T-helper 17 cell (primary cell): ENCODE data around the gene SAMD15. TPM values are rescaled to one million over a fixed set of nuclear protein-coding genes. Genes with fewer than 3 reads are reported as not detected.

ENCODE experiments used
- ATAC-seq: fragments of 150-1000 bp; cut with Tn5 transposase; 2 replicates; pipeline ENCODE4 v1.10.0; 2021; ENCODE audit warnings: mild to moderate bottlenecking, moderate library complexity
- DNase-seq, 3 donors: peaks; one replicate each; pipeline versions ENCODE4 v3.0.0 to v3.0.0-alpha.2; 2020 to 2021
- H3K9me3 ChIP-seq: one replicate; pipeline ENCODE4 v1.7.0; 2013; ENCODE audit warnings: low read length, mild to moderate bottlenecking; ENCODE audit not compliant: control insufficient read depth, poor library complexity, severe bottlenecking
- H3K27ac Mint-ChIP-seq: one replicate; pipeline ENCODE4 v1.8.0; 2022; ENCODE audit warnings: mild to moderate bottlenecking, moderate library complexity, mixed read lengths
- H3K27me3 Mint-ChIP-seq: one replicate; pipeline ENCODE4 v1.8.0; 2022; ENCODE audit warnings: mixed read lengths
- H3K36me3 Mint-ChIP-seq: one replicate; pipeline ENCODE4 v1.8.0; 2022; ENCODE audit warnings: low read depth, mixed read lengths
- H3K4me1 Mint-ChIP-seq: one replicate; pipeline ENCODE4 v1.8.0; 2022; ENCODE audit warnings: mild to moderate bottlenecking, mixed read lengths
- H3K4me3 Mint-ChIP-seq: one replicate; pipeline ENCODE4 v1.8.0; 2022; ENCODE audit warnings: mild to moderate bottlenecking, moderate library complexity, mixed read lengths
- total RNA-seq, 4 donors: library from RNA in 2 of 4; stranded (reverse) in 2 of 4; gene quantifications; one replicate each; pipeline ENCODE4 v1.2.3 and lab custom pipeline; 2022 to 2026

The SAMD15 gene
- total RNA-seq, 2 donors from 2014 or later, result 0.26 to 0.32 TPM

DNA sequence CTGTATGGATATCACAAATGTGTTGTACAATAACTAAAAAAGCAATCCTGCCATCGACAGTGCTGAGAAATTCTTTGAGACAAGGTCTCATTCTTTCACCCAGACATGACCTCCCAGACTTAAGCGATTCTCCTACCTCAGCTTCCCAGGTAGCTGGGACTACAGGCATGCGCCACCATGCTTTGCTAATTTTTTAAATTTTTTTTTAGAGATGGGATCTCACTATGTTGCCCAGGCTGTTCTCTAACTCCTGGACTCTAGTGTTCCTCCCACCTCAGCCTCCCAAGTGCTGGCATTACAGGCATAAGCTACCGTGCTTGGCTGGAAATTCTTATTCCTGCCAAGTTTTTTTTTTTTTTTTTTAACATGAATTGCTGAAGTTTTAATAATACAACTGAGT is 62.7 kb downstream of the SAMD15 start:
- Mint-ChIP-seq H3K36me3 (peaks cover 16% of the 10 kb centered on the region), H3K4me1 (no peaks in the 10 kb centered on the region), H3K27ac (no peak overlapping the region), H3K4me3 (no peak overlapping the region), H3K27me3 (no peaks in the 10 kb centered on the region)
- no peaks in the 10 kb centered on the region for H3K9me3 ChIP-seq
- ATAC-seq (no peak), DNase-seq (no peak)

Other genes with a start within 250 kb of the SAMD15 start
- gene ZDHHC22, start 235.6 kb upstream of the SAMD15 start, total RNA-seq, result not detected
- gene TMEM63C, start 195.6 kb upstream of the SAMD15 start, total RNA-seq, result 1 to 10 TPM in 1 of 2 donors, under 1 TPM in 1; 0.65 to 1.1 TPM
- gene NGB, start 106.2 kb upstream of the SAMD15 start, total RNA-seq, result not detected
- gene POMT2, start 56.5 kb upstream of the SAMD15 start, total RNA-seq, result 10 to 100 TPM in 1 of 2 donors, 1 to 10 TPM in 1; 8.8 to 11.4 TPM
- 1 to 10 TPM; 5.5 to 7.5 TPM for gene GSTZ1, start 56.3 kb upstream of the SAMD15 start, total RNA-seq
- 10 to 100 TPM; 13.2 to 16.0 TPM for gene TMED8, start 285 bp upstream of the SAMD15 start, total RNA-seq
- gene NOXRED1, start 46.1 kb downstream of the SAMD15 start, total RNA-seq, result under 1 TPM in 1 of 2 donors, not detected in 1; 0.22 TPM
- 10 to 100 TPM; 13.8 to 15.0 TPM for gene VIPAS39, start 80.2 kb downstream of the SAMD15 start, total RNA-seq
- gene AHSA1, start 80.7 kb downstream of the SAMD15 start, total RNA-seq, result 10 to 100 TPM; 58.8 to 71.0 TPM
- gene ISM2, start 121.4 kb downstream of the SAMD15 start, total RNA-seq, result not detected
- gene SPTLC2, start 239.3 kb downstream of the SAMD15 start, total RNA-seq, result 10 to 100 TPM; 22.0 to 22.3 TPM